GM18502 (cell line): ENCODE data around the gene COQ2.
"Not testable (repeated sequence)": the region's sequence is repeated elsewhere in the genome, so short reads cannot be mapped to it uniquely, and the experiment has no call there.

Experiments
- ATAC-seq: cut with Tn5 transposase; IDR thresholded peaks from one replicate; pipeline ENCODE4 v1.9.1; 2021; ENCODE audit warnings: mild to moderate bottlenecking; ENCODE audit not compliant: unreplicated experiment, poor library complexity

The COQ2 gene, protein sequence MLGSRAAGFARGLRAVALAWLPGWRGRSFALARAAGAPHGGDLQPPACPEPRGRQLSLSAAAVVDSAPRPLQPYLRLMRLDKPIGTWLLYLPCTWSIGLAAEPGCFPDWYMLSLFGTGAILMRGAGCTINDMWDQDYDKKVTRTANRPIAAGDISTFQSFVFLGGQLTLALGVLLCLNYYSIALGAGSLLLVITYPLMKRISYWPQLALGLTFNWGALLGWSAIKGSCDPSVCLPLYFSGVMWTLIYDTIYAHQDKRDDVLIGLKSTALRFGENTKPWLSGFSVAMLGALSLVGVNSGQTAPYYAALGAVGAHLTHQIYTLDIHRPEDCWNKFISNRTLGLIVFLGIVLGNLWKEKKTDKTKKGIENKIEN

GRCh38 chr4:83284193-83285054, at the start of gene COQ2:
COQ2 (minus strand) TSS chr4:83284798; CDS start chr4:83284764, 34 bp downstream.
- ATAC-seq = peak; percentile 90

- no peak for ATAC-seq
These were observed 47.4 kb upstream of the COQ2 start for GRCh38 chr4:83331956-83332355.

- ATAC-seq = no peak
These were observed 45.0 kb upstream of the COQ2 start for GRCh38 chr4:83329521-83330110.

GRCh38 chr4:83328521-83329187, 44.1 kb upstream of the COQ2 start:
- no peak for ATAC-seq

DNA sequence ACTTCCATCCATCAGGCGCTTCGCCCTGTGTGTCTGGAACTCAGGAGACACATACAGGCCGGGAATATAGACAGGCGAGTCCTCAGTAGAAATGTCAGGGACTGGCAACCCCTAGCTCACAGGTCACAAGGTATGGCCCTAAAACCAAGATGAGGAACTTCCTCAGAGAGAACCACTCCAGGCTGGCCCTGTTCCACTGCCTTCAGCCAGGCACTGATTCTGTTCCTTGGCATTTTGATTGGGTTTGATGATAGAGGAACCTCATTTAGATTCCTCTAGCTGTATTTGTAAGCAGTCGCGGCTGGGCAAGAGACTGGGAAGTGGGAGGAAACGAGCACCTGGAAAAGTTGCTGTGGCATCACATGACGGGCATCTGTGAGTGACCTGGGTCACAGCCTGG, 41.9 kb upstream of the COQ2 start:
- no peak for ATAC-seq

GRCh38 chr4:83325306-83325705, 40.7 kb upstream of the COQ2 start:
- ATAC-seq = not testable (repeated sequence)

DNA sequence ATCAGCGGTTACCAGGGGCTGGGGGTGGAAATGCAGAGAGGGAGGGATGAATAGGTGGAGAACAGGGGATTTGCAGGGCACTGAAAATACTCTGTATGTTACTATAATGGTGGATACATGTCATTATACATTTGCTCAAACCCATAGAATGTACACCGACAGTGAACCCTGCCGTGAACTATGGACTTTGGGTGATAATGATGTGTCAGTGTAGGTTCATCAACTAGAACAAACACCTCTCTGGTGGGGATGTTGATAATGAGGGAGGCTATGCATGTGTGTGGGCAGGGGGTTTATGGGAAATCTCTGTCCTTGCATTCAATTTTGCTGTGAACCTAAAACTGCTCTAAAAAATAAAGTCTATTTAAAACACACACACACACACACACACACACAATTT, 38.5 kb upstream of the COQ2 start:
- ATAC-seq = no peak

DNA sequence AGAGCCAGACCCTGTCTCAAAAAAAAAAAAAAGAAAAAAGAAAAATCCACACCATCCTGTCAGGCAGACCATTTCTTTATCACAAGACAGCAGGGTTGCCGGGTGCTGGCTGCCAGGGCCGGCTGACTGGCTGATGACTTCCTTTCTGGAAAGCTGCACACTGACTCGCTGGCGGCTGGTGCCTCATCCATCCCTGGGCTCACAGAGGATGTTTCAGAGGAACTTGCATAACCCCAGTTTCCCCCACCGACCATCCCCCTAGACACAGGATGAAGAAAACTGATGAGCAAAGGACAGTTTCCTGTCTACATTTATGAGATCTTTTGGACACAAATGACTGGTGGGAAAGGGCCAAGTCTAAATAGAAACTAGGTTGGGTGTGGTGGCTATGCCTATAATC, 36.0 kb upstream of the COQ2 start:
- no peak for ATAC-seq

DNA sequence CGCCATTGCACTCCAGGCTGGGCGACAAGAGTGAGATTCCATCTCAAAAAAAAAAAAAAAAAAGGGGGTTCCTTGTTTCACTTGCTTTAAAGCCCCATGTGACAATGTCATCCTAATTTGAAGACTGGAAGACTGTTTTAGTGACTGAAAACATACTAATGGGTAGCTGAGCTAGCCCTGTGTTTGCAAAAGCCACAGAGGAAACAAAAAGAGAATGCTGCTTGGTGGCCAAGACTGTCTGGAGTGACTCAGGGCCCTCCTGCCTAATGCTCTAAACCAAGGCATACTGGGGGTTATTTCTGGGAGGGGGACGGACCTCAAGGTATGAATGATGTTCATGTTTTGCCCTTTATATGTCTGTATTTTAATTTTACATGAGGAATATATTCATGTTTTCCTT, 34.1 kb upstream of the COQ2 start:
- no peak for ATAC-seq

DNA sequence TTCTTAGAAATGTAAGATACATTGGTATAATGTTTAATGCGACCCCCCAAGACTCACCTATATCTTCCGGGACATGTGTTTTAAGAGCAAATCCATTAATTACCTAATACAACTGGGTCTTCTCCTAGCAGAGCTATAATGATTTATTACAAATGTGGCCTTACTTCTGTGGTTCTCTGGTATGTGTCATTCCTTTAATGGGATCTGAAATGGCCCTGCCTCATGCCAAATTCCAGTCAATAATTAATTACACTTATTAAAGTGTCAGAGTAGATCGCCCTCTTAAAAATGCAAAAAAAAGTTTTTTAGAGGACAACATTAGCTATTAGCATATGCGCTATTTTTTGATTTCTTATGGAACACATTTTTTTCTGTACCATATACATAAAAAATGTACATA, 33.1 kb upstream of the COQ2 start:
- no peak for ATAC-seq

DNA sequence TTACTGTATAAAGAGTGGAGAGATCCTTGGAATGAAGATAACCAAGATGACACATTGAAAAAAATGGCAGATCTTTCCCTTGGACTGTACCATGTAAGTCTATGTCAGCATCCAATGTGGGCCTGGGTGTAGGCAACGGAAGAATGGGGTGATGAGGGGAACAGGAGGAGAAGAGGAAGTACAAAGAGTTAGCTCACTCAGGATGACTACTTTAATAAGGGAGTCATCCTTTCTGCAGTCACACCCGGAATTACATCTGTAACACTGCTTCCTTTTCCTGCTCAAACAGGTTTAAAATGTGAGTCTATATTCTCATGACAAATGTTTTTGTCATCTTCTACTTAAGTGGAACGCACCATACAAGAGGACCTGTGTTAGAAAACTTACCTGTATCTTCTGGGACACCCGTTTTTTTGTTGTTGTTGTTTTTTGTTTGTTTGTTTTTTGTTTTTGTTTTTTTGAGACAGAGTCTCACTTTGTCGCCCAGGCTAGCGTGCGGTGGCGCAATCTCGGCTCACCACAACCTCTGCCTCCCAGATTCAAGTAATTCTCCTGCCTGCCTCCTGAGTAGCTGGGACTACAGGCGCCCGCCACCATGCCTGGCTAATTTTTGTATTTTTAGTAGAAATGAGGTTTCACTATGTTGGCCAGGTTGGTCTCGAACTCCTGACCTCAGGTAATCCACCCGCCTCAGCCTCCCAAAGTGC, 32.0 kb upstream of the COQ2 start:
- no peak for ATAC-seq

GRCh38 chr4:83315341-83315870, 30.8 kb upstream of the COQ2 start:
- no peak for ATAC-seq

GRCh38 chr4:83308672-83309071, 24.1 kb upstream of the COQ2 start:
- ATAC-seq = no peak

GRCh38 chr4:83307920-83308319, 23.3 kb upstream of the COQ2 start:
- no peak for ATAC-seq

GRCh38 chr4:83305187-83305586, 20.6 kb upstream of the COQ2 start:
- no peak for ATAC-seq

GRCh38 chr4:83297548-83298260, 13.1 kb upstream of the COQ2 start:
- peak; percentile 83 for ATAC-seq

GRCh38 chr4:83293305-83294046, 8.9 kb upstream of the COQ2 start:
- ATAC-seq = no peak

- not testable (repeated sequence) for ATAC-seq
These were observed 5.6 kb upstream of the COQ2 start for GRCh38 chr4:83290059-83290774.
